ENCODE measurements around the gene FAF2. TPM values are rescaled to one million over a fixed set of nuclear protein-coding genes. Genes with fewer than 3 reads are reported as not detected.

The FAF2 gene
- total RNA-seq, 1 experiment from 2014 or later, result 44.4 TPM

- Histone ChIP-seq H3K79me2 (ENCODE audit: insufficient read depth, low read length) (peaks cover 24% of the 10 kb centered on the region), H2AFZ (ENCODE audit: low read length) (no peak overlapping the region), H2BK15ac (ENCODE audit: low read depth, low read length) (no peak overlapping the region), H2BK20ac (ENCODE audit: low read depth, low read length, poor library complexity, severe bottlenecking) (no peak overlapping the region), H3K23me2 (ENCODE audit: insufficient read length, low read depth, low read length, poor library complexity, severe bottlenecking) (peaks cover 24% of the 10 kb centered on the region), H4K8ac (replicated peaks; ENCODE audit: insufficient read length, low read depth, low read length) (no peak overlapping the region), H3K9ac (ENCODE audit: extremely low read depth, insufficient read length, low read length) (no peak overlapping the region), H3K18ac (ENCODE audit: insufficient read length, low read depth, low read length) (no peak overlapping the region), H3T11ph (ENCODE audit: low read length) (no peak overlapping the region), H3K27ac (ENCODE audit: insufficient read length, low read depth, low read length) (no peak overlapping the region), H4K20me1 (ENCODE audit: control insufficient read depth, insufficient read depth, insufficient read length) (peaks cover 4% of the 10 kb centered on the region), H3K4me2 (ENCODE audit: insufficient read depth, insufficient read length, low read length) (no peak overlapping the region), H3K4me1 (ENCODE audit: insufficient read depth, low read length) (peaks cover 13% of the 10 kb centered on the region; the same call in 1 of the 2 replicates), H3K23ac (ENCODE audit: insufficient read length, low read depth, low read length) (no peak overlapping the region), H4K91ac (ENCODE audit: insufficient read length, low read depth, low read length) (no peak overlapping the region), H3K4ac (ENCODE audit: low read depth, low read length) (no peak overlapping the region), H3K79me1 (ENCODE audit: insufficient read depth, low read depth, low read length, poor library complexity, severe bottlenecking) (no peaks in the 10 kb centered on the region), H3K27me3 (ENCODE audit: insufficient read depth, low read length) (no peaks in the 10 kb centered on the region), H3K14ac (ENCODE audit: insufficient read depth, low read length) (no peak overlapping the region), H2AK5ac (ENCODE audit: insufficient read length, low read length) (no peak overlapping the region), H4K5ac (ENCODE audit: insufficient read length, low read depth, low read length) (no peak overlapping the region), H3K9me3 (ENCODE audit: control insufficient read depth, low read depth, low read length) (no peaks in the 10 kb centered on the region), H2BK12ac (ENCODE audit: insufficient read length, low read depth, low read length) (no peak overlapping the region), H2BK120ac (ENCODE audit: low read depth, low read length, poor library complexity, severe bottlenecking) (no peak overlapping the region), H3K56ac (ENCODE audit: insufficient read length, low read depth, low read length) (no peak overlapping the region), H2BK5ac (ENCODE audit: insufficient read length, low read length) (no peak overlapping the region)
- WGBS (ENCODE audit: extremely low coverage, insufficient read length, low lambda C conversion rate), result no CpG with 5 or more reads among the region's 5 CpGs
- Mint-ChIP-seq H3K4me1 (peaks cover 56 to 62% of the 10 kb centered on the region in 2 experiments), H3K4me3 (peak overlapping the region in 1 of 2 experiments; percentile 39; a peak in 2 of 5 replicates), H3K27me3 (ENCODE audit: low read depth) (peaks cover 3% of the 10 kb centered on the region; the same call in 1 of the 2 replicates), H3K27ac (0 out of 7 replicates have a peak overlapping the region, but pooled peaks of 1 of the 3 experiments have one; percentile 57), H3K9me3 (no peaks in the 10 kb centered on the region), H3K36me3 (ENCODE audit: insufficient read depth in 1 of 3, low read depth in 3 of 3) (peaks cover 14 to 22% (median 21%) of the 10 kb centered on the region in 3 experiments)
- TF ChIP-seq CTCF (conservative IDR thresholded peaks at IDR 0.05), result no peak
- no peak for DNase-seq
Observed at GRCh38 chr5:176538989-176539384, 90.8 kb downstream of the FAF2 start.

Measured in H9 (cell line).